Measurements from ENCODE around the gene OPN5.

GRCh38 chr6:47780510-47781356 is 1.1 kb upstream of the OPN5 start:
- TF ChIP-seq CTCF (conservative IDR thresholded peaks at IDR 0.05; ENCODE audit: low read length): peak; percentile 80
- no peak for TF ChIP-seq EZH2phosphoT487 (IDR thresholded peaks at IDR 0.05; ENCODE audit: borderline replicate concordance)

All from Loucy (cell line).